ENCODE data around the gene PTPRC.
"Not testable (repeated sequence)": the region's sequence is repeated elsewhere in the genome, so short reads cannot be mapped to it uniquely, and the experiment has no call there.

PTPRC gene

GRCh38 chr1:198638894-198639635, at the start of gene PTPRC:
Gene PTPRC (plus strand): TSS chr1:198639040. CDS start chr1:198639269, 229 bp downstream.
- no peak for DNase-seq (ENCODE audit: low read depth)

- DNase-seq (ENCODE audit: low read depth), result no peak
These were observed 48.4 kb upstream of the PTPRC start for GRCh38 chr1:198590454-198590853.

GRCh38 chr1:198595765-198596164, 43.1 kb upstream of the PTPRC start:
- no peak for DNase-seq (ENCODE audit: low read depth)

- no peak for DNase-seq (ENCODE audit: low read depth)
These were observed 41.0 kb upstream of the PTPRC start for GRCh38 chr1:198597690-198598430.

GRCh38 chr1:198598796-198599321, 40.0 kb upstream of the PTPRC start:
- no peak for DNase-seq (ENCODE audit: low read depth)

- DNase-seq (ENCODE audit: low read depth), result no peak
These were observed 39.1 kb upstream of the PTPRC start for GRCh38 chr1:198599749-198600148.

GRCh38 chr1:198600906-198601305, 37.9 kb upstream of the PTPRC start:
- no peak for DNase-seq (ENCODE audit: low read depth)

GRCh38 chr1:198601310-198601709, 37.5 kb upstream of the PTPRC start:
- DNase-seq (ENCODE audit: low read depth), result not testable (repeated sequence)

GRCh38 chr1:198601936-198602889, 36.6 kb upstream of the PTPRC start:
- DNase-seq (ENCODE audit: low read depth), result no peak

- DNase-seq (ENCODE audit: low read depth), result no peak
These were observed 33.9 kb upstream of the PTPRC start for GRCh38 chr1:198604975-198605374.

- DNase-seq (ENCODE audit: low read depth), result no peak
These were observed 33.4 kb upstream of the PTPRC start for GRCh38 chr1:198605406-198605805.

- DNase-seq (ENCODE audit: low read depth), result no peak
These were observed 32.8 kb upstream of the PTPRC start for GRCh38 chr1:198606020-198606438.

- no peak for DNase-seq (ENCODE audit: low read depth)
These were observed 31.1 kb upstream of the PTPRC start for GRCh38 chr1:198607714-198608113.

GRCh38 chr1:198610362-198610761, 28.5 kb upstream of the PTPRC start:
- DNase-seq (ENCODE audit: low read depth), result no peak

GRCh38 chr1:198611219-198611618, 27.6 kb upstream of the PTPRC start:
- no peak for DNase-seq (ENCODE audit: low read depth)

- DNase-seq (ENCODE audit: low read depth), result no peak
These were observed 26.2 kb upstream of the PTPRC start for GRCh38 chr1:198612471-198613260.

GRCh38 chr1:198617406-198617805, 21.4 kb upstream of the PTPRC start:
- DNase-seq (ENCODE audit: low read depth), result no peak

- DNase-seq (ENCODE audit: low read depth), result no peak
These were observed 19.3 kb upstream of the PTPRC start for GRCh38 chr1:198619375-198620140.

GRCh38 chr1:198620218-198620617, 18.6 kb upstream of the PTPRC start:
- DNase-seq (ENCODE audit: low read depth), result no peak
